Measurements from ENCODE around the gene TMEM45B. TPM values are rescaled to one million over a fixed set of nuclear protein-coding genes. Genes with fewer than 3 reads are reported as not detected.
"Not testable (repeated sequence)": the region's sequence is repeated elsewhere in the genome, so short reads cannot be mapped to it uniquely, and the experiment has no call there.

Gene TMEM45B
- total RNA-seq, 4 donors from 2014 or later, result 0.47 to 3.9 TPM; not detected in 2

- peak; percentile 7 for TF ChIP-seq POLR2AphosphoS5 (IDR thresholded peaks at IDR 0.05)
- no peak for TF ChIP-seq EP300 (IDR thresholded peaks at IDR 0.05)
- H3K27ac ChIP-seq, result peak overlapping the region in 3 of 4 donors; percentile 64
- peaks cover 0 to 12% (median 0%) of the 10 kb centered on the region in 3 donors for H3K4me1 ChIP-seq
- H3K27me3 ChIP-seq, result no peaks in the 10 kb centered on the region
- peaks cover 0 to 81% of the 10 kb centered on the region in 2 donors for H3K36me3 ChIP-seq
- no peak overlapping the region for H3K4me3 ChIP-seq
- 47 to 52% methylated on average over 15 to 16 of the region's 16 CpGs for WGBS, 2 donors (ENCODE audit: low coverage in 1 of 2)
- no peaks in the 10 kb centered on the region for H3K9me3 ChIP-seq
- peak; percentile 88 for ATAC-seq
These were observed 46.3 kb downstream of the TMEM45B start for GRCh38 chr11:129861702-129862522.

GRCh38 chr11:129864811-129865210 lies 49.2 kb downstream of the TMEM45B start:
- WGBS, 2 donors (ENCODE audit: low coverage in 1 of 2), result 94% methylated on average over 2 of the region's 5 CpGs; no CpG with 5 or more reads in 1 of the 2 donors
- no peak for ATAC-seq
- Histone ChIP-seq H3K27ac (no peak overlapping the region), H3K4me3 (no peak overlapping the region), H3K36me3 (peaks cover 0 to 89% of the 10 kb centered on the region in 2 donors), H3K27me3 (no peaks in the 10 kb centered on the region), H3K9me3 (no peaks in the 10 kb centered on the region), H3K4me1 (peaks cover 0 to 12% (median 0%) of the 10 kb centered on the region in 3 donors)
- TF ChIP-seq CTCF (IDR thresholded peaks at IDR 0.05) (no peak), POLR2A (IDR thresholded peaks at IDR 0.05) (no peak), EP300 (IDR thresholded peaks at IDR 0.05) (no peak), POLR2AphosphoS5 (IDR thresholded peaks at IDR 0.05) (no peak)

- WGBS, 2 donors (ENCODE audit: low coverage in 1 of 2), result 80% methylated on average over 1 of the region's 4 CpGs; no CpG with 5 or more reads in 1 of the 2 donors
These were observed 50.1 kb downstream of the TMEM45B start for GRCh38 chr11:129865701-129866100.

DNA sequence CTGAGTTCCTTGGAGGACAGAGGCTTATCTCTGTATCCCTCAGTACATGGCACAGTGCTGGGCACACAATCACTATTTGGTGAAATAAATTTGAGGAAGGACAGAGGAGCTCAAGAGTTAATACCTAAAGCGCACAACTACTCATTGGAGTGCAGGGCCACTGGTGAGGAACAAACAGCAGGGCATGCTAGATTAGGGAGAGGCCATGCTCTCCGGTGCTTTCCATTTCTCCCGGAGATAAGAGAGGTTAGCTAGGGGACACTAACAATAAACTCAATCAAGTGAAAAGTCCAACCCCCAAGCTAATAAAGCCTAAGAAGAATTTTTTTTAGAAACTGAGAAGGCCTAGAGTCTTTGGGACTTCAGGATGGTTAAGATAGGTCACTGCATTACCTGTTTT lies 50.7 kb downstream of the TMEM45B start:
- Histone ChIP-seq H3K4me1 (peaks cover 0 to 11% (median 0%) of the 10 kb centered on the region in 3 donors), H3K4me3 (no peak overlapping the region), H3K9me3 (no peaks in the 10 kb centered on the region), H3K27me3 (no peaks in the 10 kb centered on the region), H3K27ac (no peak overlapping the region), H3K36me3 (peaks cover 0 to 89% of the 10 kb centered on the region in 2 donors)
- TF ChIP-seq CTCF (IDR thresholded peaks at IDR 0.05) (no peak), POLR2A (IDR thresholded peaks at IDR 0.05) (no peak), EP300 (IDR thresholded peaks at IDR 0.05) (no peak), POLR2AphosphoS5 (IDR thresholded peaks at IDR 0.05) (no peak)
- 76 to 86% methylated on average over 3 of the region's 3 CpGs for WGBS, 2 donors (ENCODE audit: low coverage in 1 of 2)
- no peak for ATAC-seq

More at GRCh38 chr11:129865701-129866100, 50.1 kb downstream of the TMEM45B start:
- TF ChIP-seq EP300 (IDR thresholded peaks at IDR 0.05), result no peak
- no peak for TF ChIP-seq POLR2A (IDR thresholded peaks at IDR 0.05)
- no peak for TF ChIP-seq POLR2AphosphoS5 (IDR thresholded peaks at IDR 0.05)
- no peak for TF ChIP-seq CTCF (IDR thresholded peaks at IDR 0.05)
- Histone ChIP-seq H3K36me3 (peaks cover 0 to 89% of the 10 kb centered on the region in 2 donors), H3K27me3 (no peaks in the 10 kb centered on the region), H3K9me3 (no peaks in the 10 kb centered on the region), H3K4me1 (peaks cover 0 to 12% (median 0%) of the 10 kb centered on the region in 3 donors), H3K27ac (no peak overlapping the region), H3K4me3 (no peak overlapping the region)
- ATAC-seq, result no peak

DNA sequence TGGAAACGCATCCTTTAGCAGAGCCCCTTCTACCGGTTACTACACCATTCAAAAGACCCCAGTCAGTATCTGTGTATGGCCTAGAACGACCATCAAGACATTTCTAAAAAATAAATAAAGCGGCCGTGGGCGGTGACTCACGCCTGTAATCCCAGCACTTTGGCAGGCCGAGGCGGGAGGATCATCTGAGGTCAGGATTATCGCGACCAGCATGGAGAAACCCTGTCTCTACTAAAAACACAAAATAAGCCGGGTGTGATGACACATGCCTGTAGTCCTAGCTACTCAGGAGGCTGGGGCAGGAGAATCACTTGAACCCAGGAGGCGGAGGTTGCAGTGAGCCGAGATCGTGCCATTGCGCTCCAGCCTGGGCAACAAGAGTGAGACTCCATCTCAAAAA lies 53.0 kb downstream of the TMEM45B start:
- not testable (repeated sequence) for H3K4me3 ChIP-seq, ATAC-seq, H3K4me1 ChIP-seq, H3K9me3 ChIP-seq, H3K27me3 ChIP-seq, H3K27ac ChIP-seq
- peaks cover 0 to 100% of the 10 kb centered on the region in 2 donors for H3K36me3 ChIP-seq
- WGBS, 2 donors (ENCODE audit: low coverage in 1 of 2), result 80 to 95% methylated on average over 4 to 7 of the region's 16 CpGs

DNA sequence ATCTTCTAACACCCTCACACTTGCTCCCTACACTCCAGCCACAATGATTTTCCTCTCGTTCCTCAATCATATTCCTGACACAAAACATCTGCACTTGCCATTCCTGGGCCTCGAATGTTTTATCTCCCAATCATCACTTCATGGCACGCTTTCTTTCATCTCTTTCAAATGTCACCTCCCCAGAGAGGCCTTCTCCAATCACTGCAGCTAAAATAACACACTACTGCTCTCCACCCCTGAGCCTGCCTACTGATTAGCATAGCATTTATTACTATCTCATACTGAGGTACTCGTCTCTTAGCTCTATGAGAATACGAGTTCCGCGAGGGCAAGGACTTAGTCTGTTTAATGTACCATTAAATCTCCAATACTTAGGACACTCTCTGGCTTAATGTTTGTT lies 56.3 kb downstream of the TMEM45B start:
- H3K4me3 ChIP-seq, result no peak overlapping the region
- no peaks in the 10 kb centered on the region for H3K9me3 ChIP-seq
- no peaks in the 10 kb centered on the region for H3K27me3 ChIP-seq
- no peak for TF ChIP-seq POLR2AphosphoS5 (IDR thresholded peaks at IDR 0.05)
- no peak for TF ChIP-seq POLR2A (IDR thresholded peaks at IDR 0.05)
- TF ChIP-seq CTCF (IDR thresholded peaks at IDR 0.05), result no peak
- TF ChIP-seq EP300 (IDR thresholded peaks at IDR 0.05), result no peak
- no peak for ATAC-seq
- H3K27ac ChIP-seq, result no peak overlapping the region
- no peaks in the 10 kb centered on the region for H3K4me1 ChIP-seq
- WGBS, 2 donors (ENCODE audit: low coverage in 1 of 2), result 71 to 84% methylated on average over 7 of the region's 7 CpGs
- peaks cover 0 to 100% of the 10 kb centered on the region in 2 donors for H3K36me3 ChIP-seq

All from gastroesophageal sphincter (tissue), 4 donors.